K562 (cell line): Measurements from ENCODE around the gene RPS6KA4.

Experiments
- ARID1B ChIP-seq: fragments of 450-650 bp; IDR thresholded peaks from 2 replicates; pipeline ENCODE4 v1.6.1; 2016; ENCODE audit warnings: antibody characterized with exemption, mild to moderate bottlenecking, inconsistent platforms
- NCOA2 ChIP-seq, 2 experiments: fragments of 450-650 bp; IDR thresholded peaks; 2 replicates each; pipeline ENCODE4 v1.6.1; 2018; ENCODE audit warnings: mild to moderate bottlenecking in 2 of 2, moderate library complexity in 1 of 2; ENCODE audit not compliant: partially characterized antibody in 2 of 2
- POLR2A ChIP-seq: fragments of 450-650 bp; conservative IDR thresholded peaks from 2 replicates; pipeline ENCODE4 v1.6.1; 2016
- POLR2AphosphoS5 ChIP-seq: IDR thresholded peaks from 2 replicates; pipeline ENCODE4 v1.6.1; 2011; ENCODE audit warnings: mild to moderate bottlenecking, low read depth, low read length, moderate library complexity; ENCODE audit not compliant: control insufficient read depth, insufficient read depth
- SIN3A ChIP-seq, 2 experiments: fragments of 150-350 bp in 1 of 2; IDR thresholded peaks; 2 replicates each; pipeline ENCODE4 v1.6.1; 2011 to 2016; ENCODE audit warnings: borderline replicate concordance in 2 of 2, low read depth in 2 of 2, low read length in 2 of 2, mild to moderate bottlenecking in 2 of 2, moderate library complexity in 2 of 2; ENCODE audit not compliant: control insufficient read depth in 1 of 2
- STAT5B ChIP-seq: fragments of 250-450 bp; sonication (Bioruptor Pico); IDR thresholded peaks from 2 replicates; pipeline ENCODE4 v1.8.0; 2021; ENCODE audit warnings: mild to moderate bottlenecking, inconsistent platforms
- YY1 ChIP-seq, 3 experiments: IDR thresholded peaks; 2 replicates each; pipeline ENCODE4 v1.6.1; 2011; ENCODE audit warnings: low read length in 2 of 3, mild to moderate bottlenecking in 2 of 3, moderate library complexity in 2 of 3, borderline replicate concordance in 1 of 3, control low read depth in 1 of 3, low read depth in 1 of 3; ENCODE audit not compliant: insufficient read depth in 3 of 3, insufficient replicate concordance in 2 of 3, control insufficient read depth in 1 of 3, insufficient read length in 1 of 3; ENCODE audit errors: extremely low read depth in 1 of 3
- ZBTB26 ChIP-seq: fragments of 450-650 bp; formaldehyde crosslinking; IDR thresholded peaks from 2 replicates; pipeline ENCODE4 v1.4.0; 2022; ENCODE audit warnings: missing genetic modification characterization
- TF ChIP-seq, protein P1 (sequence below), 3 experiments: IDR thresholded peaks in 2 of 3; conservative IDR thresholded peaks in 1 of 3; 2 replicates each; pipeline ENCODE4 v1.5.1; 2011 to 2012; ENCODE audit warnings: low read length in 3 of 3, mild to moderate bottlenecking in 3 of 3, control low read depth in 2 of 3, improper control_type of control experiment in 1 of 3, inconsistent platforms in 1 of 3, low read depth in 1 of 3, mixed read lengths in 1 of 3, moderate library complexity in 1 of 3; ENCODE audit not compliant: insufficient read depth in 2 of 3
- TF ChIP-seq, protein P2 (sequence below): sonication (generic); formaldehyde crosslinking; IDR thresholded peaks from 2 replicates; pipeline ENCODE4 v1.5.0; 2020; ENCODE audit warnings: missing genetic modification reagents

DNA sequence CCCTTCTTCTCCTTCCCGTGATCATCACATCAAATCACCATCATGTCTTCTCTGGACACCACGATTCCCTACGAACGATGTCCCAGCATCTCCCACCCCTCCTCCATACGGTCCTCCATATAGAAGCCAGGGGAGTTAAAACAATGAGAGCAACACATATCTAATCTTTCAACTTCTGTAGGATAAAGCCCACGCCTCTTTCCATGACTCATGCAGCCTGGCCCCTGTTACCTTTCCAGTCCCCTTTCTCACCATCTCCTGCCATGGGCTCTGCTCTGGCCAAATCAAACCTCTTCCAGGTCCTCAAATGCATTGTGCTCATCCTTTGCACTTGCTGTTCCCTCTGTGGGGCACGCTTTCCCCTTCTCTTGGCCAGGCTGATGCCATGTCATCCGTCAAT lies 23.6 kb downstream of the RPS6KA4 start:
- TF ChIP-seq POLR2AphosphoS5 (no peak), NCOA2 (IDR thresholded peaks at IDR 0.05; ENCODE audit: partially characterized antibody in 2 of 2) (no peak), ARID1B (no peak), POLR2A (no peak), SIN3A (IDR thresholded peaks at IDR 0.05; ENCODE audit: borderline replicate concordance in 2 of 2, control insufficient read depth in 1 of 2, low read depth in 2 of 2, low read length in 2 of 2) (no peak), STAT5B (CRISPR knock-in tag) (no peak), ZBTB26 (CRISPR knock-in tag) (no peak), YY1 (IDR thresholded peaks at IDR 0.05; ENCODE audit: borderline replicate concordance in 1 of 3, control insufficient read depth in 1 of 3, extremely low read depth in 1 of 3, insufficient read depth in 3 of 3, insufficient read length in 1 of 3, insufficient replicate concordance in 2 of 3, low read depth in 1 of 3, low read length in 2 of 3) (no peak)
- TF ChIP-seq, protein P1, sequence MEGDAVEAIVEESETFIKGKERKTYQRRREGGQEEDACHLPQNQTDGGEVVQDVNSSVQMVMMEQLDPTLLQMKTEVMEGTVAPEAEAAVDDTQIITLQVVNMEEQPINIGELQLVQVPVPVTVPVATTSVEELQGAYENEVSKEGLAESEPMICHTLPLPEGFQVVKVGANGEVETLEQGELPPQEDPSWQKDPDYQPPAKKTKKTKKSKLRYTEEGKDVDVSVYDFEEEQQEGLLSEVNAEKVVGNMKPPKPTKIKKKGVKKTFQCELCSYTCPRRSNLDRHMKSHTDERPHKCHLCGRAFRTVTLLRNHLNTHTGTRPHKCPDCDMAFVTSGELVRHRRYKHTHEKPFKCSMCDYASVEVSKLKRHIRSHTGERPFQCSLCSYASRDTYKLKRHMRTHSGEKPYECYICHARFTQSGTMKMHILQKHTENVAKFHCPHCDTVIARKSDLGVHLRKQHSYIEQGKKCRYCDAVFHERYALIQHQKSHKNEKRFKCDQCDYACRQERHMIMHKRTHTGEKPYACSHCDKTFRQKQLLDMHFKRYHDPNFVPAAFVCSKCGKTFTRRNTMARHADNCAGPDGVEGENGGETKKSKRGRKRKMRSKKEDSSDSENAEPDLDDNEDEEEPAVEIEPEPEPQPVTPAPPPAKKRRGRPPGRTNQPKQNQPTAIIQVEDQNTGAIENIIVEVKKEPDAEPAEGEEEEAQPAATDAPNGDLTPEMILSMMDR (IDR thresholded peaks at IDR 0.05 in 2 of 3, conservative IDR thresholded peaks at IDR 0.05 in 1 of 3; ENCODE audit: insufficient read depth in 2 of 3, low read depth in 1 of 3, low read length in 3 of 3), result no peak
- TF ChIP-seq, protein P2, sequence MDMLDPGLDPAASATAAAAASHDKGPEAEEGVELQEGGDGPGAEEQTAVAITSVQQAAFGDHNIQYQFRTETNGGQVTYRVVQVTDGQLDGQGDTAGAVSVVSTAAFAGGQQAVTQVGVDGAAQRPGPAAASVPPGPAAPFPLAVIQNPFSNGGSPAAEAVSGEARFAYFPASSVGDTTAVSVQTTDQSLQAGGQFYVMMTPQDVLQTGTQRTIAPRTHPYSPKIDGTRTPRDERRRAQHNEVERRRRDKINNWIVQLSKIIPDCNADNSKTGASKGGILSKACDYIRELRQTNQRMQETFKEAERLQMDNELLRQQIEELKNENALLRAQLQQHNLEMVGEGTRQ (CRISPR knock-in tag), result no peak
